OCI-LY3 (cell line): Measurements from ENCODE around the gene ARHGEF10L.

Experiments used
- H2AFZ ChIP-seq: fragments of 200-600, 300-600 bp; shearing (Covaris generic); 2 replicates; pipeline ENCODE4 v1.6.0; 2014; ENCODE audit warnings: antibody characterized with exemption, low read depth, low read length
- H3K27ac ChIP-seq: fragments of 200-600, 300-600 bp; sonication (generic); 2 replicates; pipeline ENCODE4 v1.5.1; 2014; ENCODE audit warnings: mild to moderate bottlenecking, low read length, moderate library complexity, mixed read lengths
- H3K27me3 ChIP-seq: fragments of 200-600, 300-600 bp; sonication (generic); 2 replicates; pipeline ENCODE4 v1.6.1; 2014; ENCODE audit warnings: low read depth, low read length, mixed read lengths
- H3K36me3 ChIP-seq: fragments of 200-600, 300-600 bp; sonication (generic); replicated peaks from 2 replicates; pipeline ENCODE3; 2014; ENCODE audit warnings: low read depth, low read length, mixed read lengths
- H3K4me1 ChIP-seq: fragments of 300-600, 200-600 bp; sonication (generic); 2 replicates; pipeline ENCODE4 v1.6.1; 2014; ENCODE audit warnings: low read length, mixed read lengths
- H3K4me2 ChIP-seq: fragments of 200-600, 300-600 bp; sonication (generic); 2 replicates; pipeline ENCODE4 v1.6.1; 2014; ENCODE audit warnings: low read length, mixed read lengths
- H3K4me3 ChIP-seq: fragments of 300-600, 200-600 bp; sonication (generic); 2 replicates; pipeline ENCODE4 v1.5.1; 2014; ENCODE audit warnings: antibody characterized with exemption, mild to moderate bottlenecking, low read length, moderate library complexity
- H3K79me2 ChIP-seq: fragments of 300-600, 200-600 bp; shearing (Covaris generic); 2 replicates; pipeline ENCODE4 v1.6.1; 2014; ENCODE audit warnings: mild to moderate bottlenecking, low read length, mixed read lengths
- H3K9ac ChIP-seq: fragments of 300-600, 200-600 bp; shearing (Covaris generic); 2 replicates; pipeline ENCODE4 v1.6.0; 2014; ENCODE audit warnings: mild to moderate bottlenecking, low read length, moderate library complexity
- H3K9me3 ChIP-seq: fragments of 200-600, 300-600 bp; shearing (Covaris generic); 2 replicates; pipeline ENCODE4 v1.6.1; 2014; ENCODE audit warnings: low read length, mixed read lengths; ENCODE audit not compliant: insufficient read depth
- H4K20me1 ChIP-seq: fragments of 200-600, 300-600 bp; sonication (generic); 2 replicates; pipeline ENCODE4 v1.6.1; 2016; ENCODE audit warnings: low read length, mixed read lengths; ENCODE audit not compliant: insufficient read depth
- EZH2phosphoT487 ChIP-seq: fragments of 200-600 bp; shearing (Covaris generic); IDR thresholded peaks from 2 replicates; pipeline ENCODE4 v1.6.1; 2018; ENCODE audit warnings: antibody characterized with exemption, mixed run types, low read depth
- TF ChIP-seq, protein P1 (sequence below): fragments of 200-600, 300-600 bp; sonication (generic); IDR thresholded peaks from 2 replicates; pipeline ENCODE4 v1.5.1; 2014; ENCODE audit warnings: antibody characterized with exemption, low read length, low read depth

Gene ARHGEF10L

DNA sequence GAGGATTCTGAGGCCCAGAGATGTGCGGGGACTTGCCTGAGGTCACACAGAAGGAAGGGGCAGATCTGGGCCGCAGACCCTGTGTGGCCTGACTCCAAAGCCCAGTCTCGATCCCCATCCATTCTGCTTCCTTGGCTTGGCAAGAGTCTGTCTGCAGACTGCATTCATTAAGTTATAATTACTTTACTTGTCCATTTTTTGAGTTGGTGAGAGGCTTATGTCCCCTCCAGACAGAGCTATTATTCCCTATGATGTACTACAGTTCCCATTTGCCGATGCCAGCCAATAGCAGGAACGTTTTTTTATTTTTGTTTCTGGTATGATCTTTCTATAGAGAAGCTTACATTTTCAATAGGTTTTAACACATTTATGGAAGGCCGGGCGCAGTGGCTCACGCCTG, 101.5 kb downstream of the ARHGEF10L start:
- peaks cover 4% of the 10 kb centered on the region for H3K36me3 ChIP-seq
- H3K4me3 ChIP-seq: no peak overlapping the region
- no peak overlapping the region for H3K4me2 ChIP-seq
- H2AFZ ChIP-seq: no peak overlapping the region
- no peaks in the 10 kb centered on the region for H3K27me3 ChIP-seq
- H3K79me2 ChIP-seq: no peaks in the 10 kb centered on the region
- H3K27ac ChIP-seq: no peak overlapping the region
- no peaks in the 10 kb centered on the region for H3K9me3 ChIP-seq
- no peak for TF ChIP-seq EZH2phosphoT487
- TF ChIP-seq, protein P1, sequence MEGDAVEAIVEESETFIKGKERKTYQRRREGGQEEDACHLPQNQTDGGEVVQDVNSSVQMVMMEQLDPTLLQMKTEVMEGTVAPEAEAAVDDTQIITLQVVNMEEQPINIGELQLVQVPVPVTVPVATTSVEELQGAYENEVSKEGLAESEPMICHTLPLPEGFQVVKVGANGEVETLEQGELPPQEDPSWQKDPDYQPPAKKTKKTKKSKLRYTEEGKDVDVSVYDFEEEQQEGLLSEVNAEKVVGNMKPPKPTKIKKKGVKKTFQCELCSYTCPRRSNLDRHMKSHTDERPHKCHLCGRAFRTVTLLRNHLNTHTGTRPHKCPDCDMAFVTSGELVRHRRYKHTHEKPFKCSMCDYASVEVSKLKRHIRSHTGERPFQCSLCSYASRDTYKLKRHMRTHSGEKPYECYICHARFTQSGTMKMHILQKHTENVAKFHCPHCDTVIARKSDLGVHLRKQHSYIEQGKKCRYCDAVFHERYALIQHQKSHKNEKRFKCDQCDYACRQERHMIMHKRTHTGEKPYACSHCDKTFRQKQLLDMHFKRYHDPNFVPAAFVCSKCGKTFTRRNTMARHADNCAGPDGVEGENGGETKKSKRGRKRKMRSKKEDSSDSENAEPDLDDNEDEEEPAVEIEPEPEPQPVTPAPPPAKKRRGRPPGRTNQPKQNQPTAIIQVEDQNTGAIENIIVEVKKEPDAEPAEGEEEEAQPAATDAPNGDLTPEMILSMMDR: no peak
- no peak overlapping the region for H3K9ac ChIP-seq
- no peaks in the 10 kb centered on the region for H4K20me1 ChIP-seq
- peaks cover 9% of the 10 kb centered on the region for H3K4me1 ChIP-seq

DNA sequence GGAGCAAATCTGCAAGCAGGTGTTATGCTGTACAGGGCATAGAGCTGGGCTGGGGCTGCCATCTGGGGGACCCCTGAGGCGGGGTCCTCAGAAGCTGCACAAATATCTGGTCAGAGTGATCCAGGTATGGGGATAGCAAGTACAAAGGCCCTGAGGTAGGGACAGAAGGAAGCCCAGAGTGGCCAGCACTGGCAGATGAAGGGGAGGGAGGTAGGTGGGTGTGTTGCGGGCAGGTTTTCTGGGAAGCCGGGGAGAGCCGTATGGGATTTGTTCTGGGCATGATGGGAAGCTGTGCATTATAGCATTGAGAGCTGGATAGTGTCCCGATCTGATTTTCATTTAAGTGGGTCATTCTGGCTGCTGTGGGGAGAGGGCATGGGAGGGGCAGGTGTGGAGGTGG, 102.7 kb downstream of the ARHGEF10L start:
- TF ChIP-seq, protein P1: no peak
- TF ChIP-seq EZH2phosphoT487: no peak
- Histone ChIP-seq H3K4me1 (no peaks in the 10 kb centered on the region), H3K4me3 (no peak overlapping the region), H3K36me3 (peaks cover under 1% of the 10 kb centered on the region), H3K27me3 (no peaks in the 10 kb centered on the region), H4K20me1 (no peaks in the 10 kb centered on the region), H3K9me3 (no peaks in the 10 kb centered on the region), H3K27ac (no peak overlapping the region), H3K79me2 (no peaks in the 10 kb centered on the region), H3K9ac (no peak overlapping the region), H2AFZ (no peak overlapping the region), H3K4me2 (no peak overlapping the region)

DNA sequence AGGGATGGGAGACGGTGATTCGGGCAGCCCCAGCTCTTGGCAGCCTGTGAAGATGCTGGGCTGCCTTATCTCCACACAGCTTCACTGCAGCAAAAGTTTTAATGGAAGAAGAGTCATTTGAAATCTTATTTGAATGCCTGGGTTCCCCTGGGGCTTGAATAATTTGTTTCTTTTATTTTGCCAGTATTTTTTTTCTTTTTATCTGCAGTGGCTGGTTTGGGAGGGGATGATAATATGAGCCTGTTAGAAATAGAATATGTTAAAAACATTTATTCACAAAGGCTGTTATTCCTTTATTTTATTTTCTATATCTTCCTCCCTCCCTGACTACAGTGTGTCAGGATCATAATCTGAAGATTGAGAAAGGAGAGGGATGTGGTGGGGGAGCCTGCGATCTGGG, 103.4 kb downstream of the ARHGEF10L start:
- H3K4me1 ChIP-seq: no peaks in the 10 kb centered on the region
- H3K4me3 ChIP-seq: no peak overlapping the region
- H3K9ac ChIP-seq: no peak overlapping the region
- H4K20me1 ChIP-seq: no peaks in the 10 kb centered on the region
- H3K79me2 ChIP-seq: no peaks in the 10 kb centered on the region
- no peak overlapping the region for H3K4me2 ChIP-seq
- H2AFZ ChIP-seq: no peak overlapping the region
- TF ChIP-seq, protein P1: no peak
- no peak for TF ChIP-seq EZH2phosphoT487
- no peak overlapping the region for H3K27ac ChIP-seq
- no peaks in the 10 kb centered on the region for H3K36me3 ChIP-seq
- H3K27me3 ChIP-seq: no peaks in the 10 kb centered on the region
- H3K9me3 ChIP-seq: no peaks in the 10 kb centered on the region

DNA sequence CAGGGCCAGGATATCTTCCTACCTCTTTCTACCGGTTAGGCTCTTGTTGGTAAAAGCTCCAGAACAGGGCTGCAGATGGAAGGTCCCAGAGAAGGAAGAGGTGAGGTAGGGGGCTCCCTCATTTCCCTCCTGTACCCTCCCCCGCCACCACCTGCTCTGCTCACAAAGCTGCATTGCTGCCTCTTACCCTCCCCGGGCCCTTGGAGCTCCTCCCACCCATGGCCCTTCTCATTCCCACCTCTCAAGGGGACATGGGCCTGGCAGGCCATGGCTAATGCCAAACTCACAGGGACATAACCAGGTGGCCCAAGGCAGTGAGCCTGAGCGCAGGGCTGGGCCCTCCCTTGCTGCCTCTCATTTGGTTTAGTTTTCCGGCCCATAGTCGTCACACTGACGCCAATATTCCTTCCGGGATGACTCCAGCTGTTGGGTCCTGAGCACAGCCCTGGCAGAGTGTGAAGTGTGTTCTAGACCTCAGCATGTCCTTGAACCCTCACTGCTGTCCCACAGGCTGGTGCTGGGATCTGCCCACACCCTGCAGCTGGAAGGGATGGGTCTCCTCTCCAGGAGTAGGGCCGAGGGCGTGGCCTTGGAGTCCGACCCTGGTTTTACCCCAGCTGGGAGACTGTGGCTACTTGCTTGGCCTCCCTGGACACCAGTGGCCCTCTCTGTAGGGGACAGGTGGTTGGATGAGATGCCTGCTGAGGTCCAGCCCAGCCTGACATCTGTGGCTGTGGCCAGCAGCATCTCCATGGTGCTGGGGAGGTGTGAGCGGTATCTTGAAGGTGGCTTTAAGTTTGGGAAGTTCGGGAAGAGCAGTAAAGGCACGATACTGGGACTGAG, 104.6 kb downstream of the ARHGEF10L start:
- no peak for TF ChIP-seq EZH2phosphoT487
- TF ChIP-seq, protein P1: no peak
- H2AFZ ChIP-seq: no peak overlapping the region
- no peaks in the 10 kb centered on the region for H4K20me1 ChIP-seq
- H3K4me3 ChIP-seq: no peak overlapping the region
- H3K27ac ChIP-seq: no peak overlapping the region
- H3K36me3 ChIP-seq: no peaks in the 10 kb centered on the region
- H3K9ac ChIP-seq: no peak overlapping the region
- H3K27me3 ChIP-seq: no peaks in the 10 kb centered on the region
- H3K4me2 ChIP-seq: no peak overlapping the region
- H3K4me1 ChIP-seq: no peaks in the 10 kb centered on the region
- no peaks in the 10 kb centered on the region for H3K9me3 ChIP-seq
- H3K79me2 ChIP-seq: no peaks in the 10 kb centered on the region
